GM23248 (cell line): Measurements from ENCODE around the gene PIK3R4.

Experiments used
- EZH2 ChIP-seq: fragments of 200-600 bp; sonication (generic); IDR thresholded peaks from 2 replicates; pipeline ENCODE4 v1.6.1; 2018; ENCODE audit warnings: antibody characterized with exemption, mild to moderate bottlenecking; ENCODE audit not compliant: insufficient read depth, poor library complexity, severe bottlenecking
- EZH2phosphoT487 ChIP-seq: fragments of 200-600 bp; sonication (generic); IDR thresholded peaks from 2 replicates; pipeline ENCODE4 v1.6.1; 2018; ENCODE audit warnings: antibody characterized with exemption, moderate library complexity, mild to moderate bottlenecking, low read depth; ENCODE audit not compliant: insufficient read depth

- no peak for TF ChIP-seq EZH2
- no peak for TF ChIP-seq EZH2phosphoT487
These were observed 34.9 kb downstream of the PIK3R4 start for GRCh38 chr3:130711565-130712324.
